DOHH2 (cell line): Measurements from ENCODE around the gene TMEM144.

Source experiments
- H3F3A ChIP-seq: fragments of 200-600 bp; sonication (generic), shearing (Covaris generic); 2 replicates; pipeline ENCODE4 v1.6.0; 2016; ENCODE audit warnings: antibody characterized with exemption, mild to moderate bottlenecking; ENCODE audit not compliant: control insufficient read depth, insufficient read depth
- H3K27ac ChIP-seq: fragments of 200-600 bp; sonication (generic); 2 replicates; pipeline ENCODE4 v1.5.1; 2014; ENCODE audit warnings: low read depth, mild to moderate bottlenecking, low read length, moderate library complexity
- H3K27me3 ChIP-seq: fragments of 200-600 bp; sonication (generic); 2 replicates; pipeline ENCODE4 v1.6.1; 2014; ENCODE audit warnings: mild to moderate bottlenecking, low read length, mixed read lengths; ENCODE audit not compliant: control insufficient read depth
- H3K36me3 ChIP-seq: fragments of 200-600 bp; sonication (generic); 2 replicates; pipeline ENCODE4 v1.6.1; 2014; ENCODE audit warnings: mild to moderate bottlenecking, low read length, moderate library complexity, mixed read lengths; ENCODE audit not compliant: control insufficient read depth
- H3K4me1 ChIP-seq: fragments of 200-600 bp; sonication (generic); 2 replicates; pipeline ENCODE4 v1.6.1; 2014; ENCODE audit warnings: mild to moderate bottlenecking, low read length, mixed read lengths; ENCODE audit not compliant: control insufficient read depth
- H3K4me2 ChIP-seq: fragments of 200-600 bp; sonication (generic); 2 replicates; pipeline ENCODE4 v1.6.0; 2014; ENCODE audit warnings: mild to moderate bottlenecking, low read length, moderate library complexity
- H3K4me3 ChIP-seq: fragments of 200-600 bp; sonication (generic); 2 replicates; pipeline ENCODE4 v1.5.1; 2014; ENCODE audit warnings: mild to moderate bottlenecking, low read length, mixed read lengths
- H3K79me2 ChIP-seq: fragments of 200-600 bp; sonication (generic); 2 replicates; pipeline ENCODE4 v1.6.1; 2014; ENCODE audit warnings: mild to moderate bottlenecking, low read length, mixed read lengths; ENCODE audit not compliant: control insufficient read depth
- H3K9me2 ChIP-seq: fragments of 200-600 bp; sonication (generic); replicated peaks from 2 replicates; pipeline ENCODE4 v1.6.1; 2014; ENCODE audit warnings: mild to moderate bottlenecking, low read length, mixed read lengths; ENCODE audit not compliant: control insufficient read depth
- H3K9me3 ChIP-seq: fragments of 200-600 bp; sonication (generic); 2 replicates; pipeline ENCODE4 v1.6.1; 2014; ENCODE audit warnings: antibody characterized with exemption, low read length, mixed read lengths; ENCODE audit not compliant: control insufficient read depth, insufficient read depth
- H4K20me1 ChIP-seq: fragments of 200-600 bp; sonication (generic); 2 replicates; pipeline ENCODE4 v1.6.0; 2014; ENCODE audit warnings: low read depth, mild to moderate bottlenecking, antibody characterized with exemption, low read length, moderate library complexity; ENCODE audit not compliant: control insufficient read depth, insufficient read depth
- CTCF ChIP-seq: fragments of 200-600 bp; sonication (generic); IDR thresholded peaks from one replicate; pipeline ENCODE4 v1.5.1; 2014; ENCODE audit warnings: antibody characterized with exemption, mild to moderate bottlenecking, low read depth, low read length; ENCODE audit not compliant: poor library complexity, severe bottlenecking
- EZH2phosphoT487 ChIP-seq: fragments of 200-600 bp; sonication (generic); IDR thresholded peaks from 2 replicates; pipeline ENCODE4 v1.6.1; 2017; ENCODE audit warnings: borderline replicate concordance, mild to moderate bottlenecking, antibody characterized with exemption, low read length, moderate library complexity, mixed read lengths

Gene TMEM144

DNA sequence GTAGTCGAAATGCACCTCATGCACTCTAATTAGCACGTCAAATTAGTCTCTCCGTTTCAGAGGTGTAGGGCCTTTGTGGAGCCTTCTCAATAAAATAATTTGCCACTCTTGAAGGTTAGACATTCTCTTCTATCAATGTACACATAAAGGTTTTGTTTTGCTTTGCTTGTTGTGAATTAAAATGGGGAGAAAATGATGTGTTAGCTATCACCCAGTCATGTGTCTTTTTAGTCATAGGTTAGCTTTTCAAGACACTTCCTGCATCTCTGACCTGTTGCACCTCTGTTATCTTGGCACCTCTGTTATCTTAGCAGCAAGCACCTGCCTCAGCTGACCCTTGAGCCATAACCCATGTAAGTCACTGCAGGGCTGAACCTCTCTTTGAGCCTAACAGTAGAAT lies 936 bp downstream of the TMEM144 start:
- TF ChIP-seq CTCF (no peak), EZH2phosphoT487 (no peak)

GRCh38 chr4:158213466-158213865 lies 3.2 kb downstream of the TMEM144 start:
- Histone ChIP-seq H3K4me3 (no peak overlapping the region), H4K20me1 (no peaks in the 10 kb centered on the region), H3K36me3 (no peaks in the 10 kb centered on the region), H3K79me2 (no peaks in the 10 kb centered on the region), H3K27ac (no peak overlapping the region), H3K27me3 (no peaks in the 10 kb centered on the region), H3K9me3 (no peaks in the 10 kb centered on the region), H3F3A (no peaks in the 10 kb centered on the region), H3K9me2 (no peaks in the 10 kb centered on the region), H3K4me1 (no peaks in the 10 kb centered on the region), H3K4me2 (no peak overlapping the region)
- no peak for TF ChIP-seq CTCF
- TF ChIP-seq EZH2phosphoT487, result no peak

More for the DNA sequence above, 936 bp downstream of the TMEM144 start:
- H3K4me3 ChIP-seq, result no peak overlapping the region
- H3K9me3 ChIP-seq, result no peaks in the 10 kb centered on the region
- H3K4me1 ChIP-seq, result no peaks in the 10 kb centered on the region
- no peaks in the 10 kb centered on the region for H3K27me3 ChIP-seq
- H3K4me2 ChIP-seq, result no peak overlapping the region
- H3F3A ChIP-seq, result no peaks in the 10 kb centered on the region
- H3K79me2 ChIP-seq, result no peaks in the 10 kb centered on the region
- H3K36me3 ChIP-seq, result no peaks in the 10 kb centered on the region
- H3K27ac ChIP-seq, result no peak overlapping the region
- no peaks in the 10 kb centered on the region for H3K9me2 ChIP-seq
- H4K20me1 ChIP-seq, result no peaks in the 10 kb centered on the region

DNA sequence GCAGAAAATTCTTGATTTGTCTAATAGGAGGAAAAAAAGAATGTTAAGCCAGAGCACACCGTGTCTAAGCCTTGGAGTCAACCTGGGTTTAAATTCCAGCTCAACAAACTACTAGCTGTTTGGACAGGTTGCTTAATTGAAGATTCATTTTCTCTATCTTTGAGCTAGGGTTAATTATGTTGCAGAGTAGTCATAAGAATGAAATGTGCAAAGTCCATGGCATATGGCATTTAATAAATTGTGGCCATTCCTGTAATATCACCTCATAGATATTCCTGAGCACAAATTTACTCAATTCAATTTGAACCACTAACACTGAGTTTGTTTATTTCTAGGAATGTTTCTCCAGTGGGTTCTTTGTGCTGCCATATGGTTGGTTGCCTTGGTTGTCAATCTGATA lies 4.6 kb downstream of the TMEM144 start:
- H3K36me3 ChIP-seq, result no peaks in the 10 kb centered on the region
- no peaks in the 10 kb centered on the region for H3K79me2 ChIP-seq
- no peaks in the 10 kb centered on the region for H3K27me3 ChIP-seq
- no peaks in the 10 kb centered on the region for H3K9me2 ChIP-seq
- no peaks in the 10 kb centered on the region for H4K20me1 ChIP-seq
- H3K4me2 ChIP-seq, result no peak overlapping the region
- no peak overlapping the region for H3K4me3 ChIP-seq
- H3F3A ChIP-seq, result no peaks in the 10 kb centered on the region
- H3K9me3 ChIP-seq, result no peaks in the 10 kb centered on the region
- H3K27ac ChIP-seq, result no peak overlapping the region
- no peaks in the 10 kb centered on the region for H3K4me1 ChIP-seq
- TF ChIP-seq EZH2phosphoT487, result no peak
- no peak for TF ChIP-seq CTCF

GRCh38 chr4:158217763-158218162 lies 7.5 kb downstream of the TMEM144 start:
- Histone ChIP-seq H3K9me2 (no peaks in the 10 kb centered on the region), H3K9me3 (no peaks in the 10 kb centered on the region), H3K4me2 (no peak overlapping the region), H3K27ac (no peak overlapping the region), H3K4me1 (no peaks in the 10 kb centered on the region), H3K4me3 (no peak overlapping the region), H3K36me3 (no peaks in the 10 kb centered on the region), H4K20me1 (no peaks in the 10 kb centered on the region), H3K27me3 (no peaks in the 10 kb centered on the region), H3K79me2 (no peaks in the 10 kb centered on the region), H3F3A (no peaks in the 10 kb centered on the region)
- TF ChIP-seq CTCF, result no peak
- no peak for TF ChIP-seq EZH2phosphoT487
